HG02885 (cell line): Measurements from ENCODE around the gene CHIC1.
"Not testable (repeated sequence)": the region's sequence is repeated elsewhere in the genome, so short reads cannot be mapped to it uniquely, and the experiment has no call there.

Experiments
- ATAC-seq: cut with Tn5 transposase; IDR thresholded peaks from one replicate; pipeline ENCODE4 v1.9.1; 2021; ENCODE audit warnings: mild to moderate bottlenecking; ENCODE audit not compliant: unreplicated experiment, poor library complexity

Gene CHIC1

DNA sequence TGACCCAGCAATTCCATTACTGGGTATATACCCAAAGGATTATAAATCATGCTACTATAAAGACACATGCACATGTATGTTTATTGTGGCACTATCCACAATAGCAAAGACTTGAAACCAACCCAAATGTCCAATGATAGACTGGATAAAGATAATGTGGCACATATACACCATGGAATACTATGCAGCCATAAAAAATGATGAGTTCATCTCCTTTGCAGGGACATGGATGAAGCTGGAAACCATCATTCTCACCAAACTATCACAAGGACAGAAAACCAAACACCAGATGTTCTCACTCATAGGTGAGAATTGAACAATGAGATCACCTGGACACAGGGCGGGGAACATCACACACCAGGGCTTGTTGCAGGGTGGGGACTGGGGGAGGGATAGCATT, 144.0 kb downstream of the CHIC1 start:
- not testable (repeated sequence) for ATAC-seq

DNA sequence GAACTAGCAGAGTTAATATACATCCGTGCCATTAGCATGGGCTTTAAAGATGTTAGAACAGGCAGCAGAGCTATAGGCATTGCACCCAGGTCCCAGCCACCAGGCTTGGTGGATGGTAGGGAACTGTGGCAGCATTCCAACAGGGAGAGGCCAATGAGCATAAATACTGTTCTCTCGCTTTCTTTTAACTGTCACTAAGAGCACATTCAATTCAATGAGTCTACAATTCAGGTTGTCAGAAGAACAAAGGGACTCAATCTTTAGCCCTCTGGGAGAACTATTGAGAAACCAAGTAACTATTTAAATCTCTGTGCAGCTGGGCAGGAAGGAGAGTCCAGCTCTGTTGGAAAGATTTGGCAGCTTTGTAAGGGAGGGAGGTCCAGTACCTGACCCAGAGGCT, 165.6 kb downstream of the CHIC1 start:
- ATAC-seq = no peak
